K562 (cell line): ENCODE results near the gene EMC10.

ENCODE experiments used
- CBX2 ChIP-seq: fragments of 200-600 bp; sonication (generic); IDR thresholded peaks from one replicate; pipeline ENCODE4 v1.6.1; 2012; ENCODE audit warnings: mild to moderate bottlenecking, low read length, inconsistent platforms; ENCODE audit not compliant: insufficient read depth, poor library complexity, severe bottlenecking
- POLR2A ChIP-seq: fragments of 450-650 bp; conservative IDR thresholded peaks from 2 replicates; pipeline ENCODE4 v1.6.1; 2016

DNA sequence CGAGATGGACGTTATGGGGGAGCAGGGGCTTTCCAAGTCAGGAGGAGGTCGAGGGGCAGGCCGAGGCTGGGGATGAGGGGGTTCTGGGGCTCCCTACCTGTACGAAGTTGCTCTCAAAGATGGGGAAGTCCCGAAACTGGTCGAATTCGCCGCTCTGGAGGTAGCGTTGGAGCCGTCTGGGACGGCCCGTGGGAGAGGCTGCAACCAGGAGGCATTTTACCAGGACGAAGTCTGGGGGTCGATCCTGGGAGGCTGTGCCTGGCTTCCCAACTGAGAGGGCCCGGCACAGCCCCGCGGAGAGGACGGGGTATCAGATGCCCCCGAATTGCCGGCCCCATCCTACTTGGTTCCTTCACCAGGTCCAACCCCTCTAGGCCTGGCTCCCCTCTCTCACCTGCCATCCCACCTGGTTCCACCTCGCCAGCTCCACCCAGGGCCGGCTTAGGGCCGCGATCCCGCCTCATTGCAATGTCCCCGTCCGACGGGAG, 527 bp upstream of the EMC10 start:
- TF ChIP-seq POLR2A (no peak), CBX2 (no peak)
